NOMO-1 treated with dmso at 0.1 percent for 144 hours (cell line): Measurements from ENCODE around the gene VDAC1.

Experiments
- DNase-seq: peaks from one replicate; lab custom pipeline; 2025; ENCODE audit not compliant: unreplicated experiment; lab: John Stamatoyannopoulos, UW

The VDAC1 gene

DNA sequence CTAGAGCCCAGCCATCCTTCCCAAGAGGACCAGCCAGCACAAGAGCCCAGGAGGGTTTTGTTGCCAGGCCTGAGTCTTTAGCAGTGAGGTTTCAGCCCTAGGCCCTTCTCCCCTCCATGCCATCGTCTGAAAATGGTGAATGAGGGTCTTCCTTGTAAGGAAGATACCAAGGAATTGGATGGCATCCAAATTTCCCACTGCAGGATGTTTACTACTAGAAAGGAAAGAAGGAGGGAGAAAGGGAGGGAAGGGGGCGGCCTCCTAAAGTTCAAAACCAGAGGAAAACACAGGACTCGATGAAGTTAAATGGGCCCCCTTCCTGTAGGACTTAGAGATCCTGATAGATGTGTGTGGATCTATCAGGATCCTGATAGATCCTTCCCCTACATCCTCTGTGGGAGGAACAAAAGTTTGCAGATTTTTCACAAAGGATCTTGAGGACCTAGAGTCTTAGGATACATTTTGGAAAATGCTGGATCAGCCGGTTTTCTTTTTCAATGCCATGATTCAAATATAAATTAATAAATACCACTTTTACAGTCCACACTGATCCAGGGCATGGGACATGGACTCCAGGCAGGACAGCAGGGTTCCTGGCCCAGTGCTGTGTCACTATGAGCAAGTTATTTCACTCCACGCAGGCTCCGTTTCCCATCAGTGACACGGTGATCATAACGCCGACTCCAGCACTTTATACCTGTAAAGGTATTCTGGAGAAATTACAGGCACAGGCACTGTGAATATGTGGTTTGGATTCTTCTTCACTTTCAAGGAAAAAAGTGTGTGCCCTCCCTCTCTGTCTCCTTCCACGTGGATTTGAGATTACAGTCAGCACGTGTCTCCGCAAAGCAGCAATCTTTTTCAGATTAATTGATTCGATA, 77.2 kb downstream of the VDAC1 start:
- DNase-seq, result no peak

DNA sequence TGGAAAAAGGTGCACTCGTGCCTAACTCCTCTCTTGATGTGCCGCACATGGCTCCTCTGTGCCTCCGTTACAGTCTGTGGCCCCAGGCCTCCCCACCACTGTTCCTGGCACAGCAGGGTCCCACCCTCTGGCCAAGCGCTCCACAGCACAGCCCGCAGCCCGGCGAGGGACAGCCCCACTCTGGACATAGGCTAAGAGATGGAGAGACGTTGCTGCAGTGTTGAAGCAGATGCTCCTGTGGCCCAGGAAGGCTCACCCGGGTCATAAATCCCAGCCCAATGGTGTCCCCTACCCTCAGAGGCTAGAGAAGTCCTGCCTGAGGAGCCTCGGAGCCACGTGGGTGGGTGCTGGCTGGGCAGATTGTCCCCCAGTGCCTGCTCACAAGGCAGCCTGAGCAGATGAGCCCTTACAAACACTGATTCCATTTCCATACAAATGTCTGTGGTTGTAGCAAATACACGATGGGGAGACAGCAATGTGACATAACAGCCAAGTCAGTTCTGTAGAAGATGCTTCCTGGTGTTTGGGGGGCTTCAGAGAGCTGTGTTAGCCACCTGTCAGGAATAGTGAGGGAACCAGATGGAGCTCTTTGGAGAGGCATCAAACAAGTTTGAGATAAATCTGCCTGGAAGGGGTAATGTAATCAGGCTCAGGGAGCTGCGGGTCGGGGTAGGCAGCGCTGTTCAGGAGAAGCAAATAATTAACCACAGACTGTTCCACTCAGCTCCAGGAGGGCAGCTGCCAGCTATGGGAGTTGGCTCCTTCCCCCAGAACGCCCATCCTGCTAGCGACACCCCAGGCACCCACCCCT, 78.1 kb downstream of the VDAC1 start:
- DNase-seq, result no peak

DNA sequence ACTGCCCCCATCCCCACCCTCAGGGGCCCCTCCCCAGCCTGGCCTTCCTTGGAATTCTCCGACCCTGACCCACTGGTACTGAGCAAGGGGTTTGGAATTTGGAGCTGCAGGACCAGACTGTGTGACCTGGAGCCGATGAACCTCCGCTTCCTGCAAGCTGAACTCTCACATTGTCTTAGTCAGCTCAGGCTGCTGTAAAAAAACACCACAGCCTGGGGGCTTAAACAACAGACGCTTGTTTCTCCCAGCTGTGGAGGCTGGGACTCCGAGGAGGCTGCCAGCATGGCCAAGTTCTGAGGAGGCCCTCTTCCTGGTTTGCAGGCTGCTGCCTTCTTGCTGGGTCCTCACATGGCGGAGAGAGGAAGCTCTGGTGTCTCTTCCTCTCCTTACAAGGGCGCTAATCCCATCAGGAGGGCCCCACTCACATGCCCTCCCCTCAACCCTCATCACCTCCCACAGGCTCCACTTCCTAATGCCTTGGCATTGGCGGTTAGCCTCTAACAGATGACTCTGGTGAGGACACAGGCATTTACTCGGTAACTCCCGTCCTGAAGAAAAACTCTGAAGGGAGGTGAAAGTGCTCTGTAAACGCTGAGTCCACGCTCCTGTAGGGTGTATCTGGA, 78.8 kb downstream of the VDAC1 start:
- DNase-seq, result no peak

DNA sequence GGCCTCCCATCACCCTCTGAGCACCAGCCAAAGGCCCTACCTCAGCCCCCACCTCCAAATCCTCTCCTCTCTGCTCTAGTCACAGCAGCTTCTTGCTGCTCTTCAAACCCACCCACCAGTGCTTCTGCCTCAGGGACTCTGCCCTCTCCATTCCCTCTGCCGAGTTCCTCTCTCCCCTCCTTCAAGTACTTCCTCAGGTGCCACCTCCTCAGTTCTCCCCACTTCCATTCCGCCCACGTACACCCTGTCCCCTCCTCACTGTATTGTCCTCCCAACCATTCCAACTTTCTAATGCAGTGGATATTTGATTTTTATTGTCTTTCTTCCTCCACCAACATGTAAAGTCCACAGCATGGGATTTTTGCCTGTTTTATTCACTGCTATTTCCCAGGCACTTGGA, 79.5 kb downstream of the VDAC1 start:
- no peak for DNase-seq

DNA sequence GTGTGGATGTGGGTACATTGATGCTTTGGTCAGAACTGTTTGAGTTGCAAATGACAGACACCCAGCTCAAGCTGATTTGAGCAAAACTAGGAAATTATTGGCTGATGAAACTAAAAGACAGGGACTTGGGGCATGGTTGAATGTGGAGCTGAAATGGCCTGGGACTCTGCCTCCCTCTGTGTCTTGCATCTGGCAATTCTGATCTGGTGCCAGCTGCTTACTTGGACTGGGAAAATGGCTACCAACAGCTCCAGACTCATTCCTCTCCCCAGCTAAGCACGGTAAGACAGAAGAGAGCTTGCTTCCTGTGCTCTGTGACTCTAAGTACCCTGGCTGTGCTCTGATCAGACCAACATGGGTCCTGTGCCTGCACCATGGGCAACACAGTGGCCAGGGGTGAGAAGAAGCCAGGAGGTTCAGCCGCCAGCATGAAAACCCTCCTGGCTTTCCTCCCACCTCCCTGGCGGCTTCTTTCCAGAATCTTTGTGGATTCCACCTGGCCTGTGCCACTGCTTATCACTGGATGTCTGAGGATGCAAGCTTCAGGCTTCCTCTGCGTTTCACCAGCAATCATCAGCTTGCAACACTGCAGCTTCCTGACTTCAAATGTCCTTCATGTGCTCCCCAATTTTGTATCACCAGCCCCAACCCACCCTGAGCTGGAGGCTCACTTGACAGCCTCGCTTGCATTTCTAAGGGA, 80.4 kb downstream of the VDAC1 start:
- DNase-seq, result no peak

DNA sequence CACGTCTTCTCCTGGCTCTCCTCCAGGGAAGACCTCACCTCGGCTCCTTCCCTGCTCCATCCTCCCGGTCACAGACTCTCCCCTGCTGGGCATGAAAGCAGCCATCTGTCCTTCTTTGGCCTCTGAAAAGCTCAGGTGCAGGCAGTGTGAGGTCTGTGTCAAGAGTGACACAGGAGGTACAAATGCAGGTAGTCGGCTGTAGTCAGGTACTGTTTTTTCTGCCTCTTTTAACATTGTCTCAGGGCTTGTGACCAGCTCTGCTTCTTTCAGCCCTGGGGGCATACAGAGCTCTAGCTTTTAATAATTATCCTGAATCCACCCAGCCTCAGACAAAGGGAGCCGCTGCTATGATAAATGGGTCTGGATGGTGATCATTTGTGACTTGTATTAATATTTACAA, 82.8 kb downstream of the VDAC1 start:
- no peak for DNase-seq
